Neural crest cell (in vitro differentiated cells): ENCODE results near the gene OSER1. TPM values are rescaled to one million over a fixed set of nuclear protein-coding genes. Genes with fewer than 3 reads are reported as not detected.

ENCODE experiments used
- DNase-seq: peaks from one replicate; pipeline ENCODE4 v3.0.0; 2021; ENCODE audit warnings: low read depth, mixed read lengths, low spot score
- H3K27ac Mint-ChIP-seq: one replicate; pipeline ENCODE4 v1.8.0; 2021; ENCODE audit warnings: mild to moderate bottlenecking, mixed read lengths; ENCODE audit not compliant: unreplicated experiment
- H3K27me3 Mint-ChIP-seq: 2 replicates; pipeline ENCODE4 v1.8.0; 2021; ENCODE audit warnings: low read depth, mild to moderate bottlenecking, mixed read lengths
- H3K36me3 Mint-ChIP-seq: 2 replicates; pipeline ENCODE4 v1.8.0; 2021; ENCODE audit warnings: low read depth, mild to moderate bottlenecking, mixed read lengths
- H3K4me1 Mint-ChIP-seq: 2 replicates; pipeline ENCODE4 v1.8.0; 2021; ENCODE audit warnings: mixed read lengths
- H3K4me3 Mint-ChIP-seq: one replicate; pipeline ENCODE4 v1.8.0; 2021; ENCODE audit warnings: mild to moderate bottlenecking, mixed read lengths
- H3K9me3 Mint-ChIP-seq: 2 replicates; pipeline ENCODE4 v1.8.0; 2021; ENCODE audit warnings: mixed read lengths
- CTCF ChIP-seq: fragments of 200-600 bp; sonication (generic); conservative IDR thresholded peaks from 2 replicates; pipeline ENCODE4 v1.5.0; 2021; ENCODE audit warnings: antibody characterized with exemption, mild to moderate bottlenecking
- total RNA-seq: library from RNA; stranded (reverse); gene quantifications from 2 replicates; pipeline ENCODE4 v1.2.1, GENCODE V29; 2021

Gene OSER1
- total RNA-seq, 1 donor from 2014 or later: 26.6 TPM

- H3K27me3 Mint-ChIP-seq: no peaks in the 10 kb centered on the region
- no peak overlapping the region for H3K27ac Mint-ChIP-seq
- no peak for TF ChIP-seq CTCF
- no peak for DNase-seq
- H3K36me3 Mint-ChIP-seq: no peaks in the 10 kb centered on the region
- no peaks in the 10 kb centered on the region for H3K9me3 Mint-ChIP-seq
- H3K4me1 Mint-ChIP-seq: no peaks in the 10 kb centered on the region
- H3K4me3 Mint-ChIP-seq: no peak overlapping the region
Observed at GRCh38 chr20:44253528-44253927, 43.0 kb upstream of the OSER1 start.

GRCh38 chr20:44251284-44251683, 40.7 kb upstream of the OSER1 start:
- no peak for DNase-seq
- no peaks in the 10 kb centered on the region for H3K9me3 Mint-ChIP-seq
- H3K4me3 Mint-ChIP-seq: no peak overlapping the region
- peaks cover 15% of the 10 kb centered on the region for H3K27me3 Mint-ChIP-seq
- peaks cover 12% of the 10 kb centered on the region for H3K4me1 Mint-ChIP-seq
- no peak for TF ChIP-seq CTCF
- H3K27ac Mint-ChIP-seq: no peak overlapping the region
- H3K36me3 Mint-ChIP-seq: no peaks in the 10 kb centered on the region

- Mint-ChIP-seq H3K27me3 (peaks cover 36% of the 10 kb centered on the region), H3K27ac (no peak overlapping the region), H3K4me3 (peak overlapping the region; percentile 88), H3K36me3 (no peaks in the 10 kb centered on the region), H3K9me3 (no peaks in the 10 kb centered on the region), H3K4me1 (peaks cover 12% of the 10 kb centered on the region)
- no peak for DNase-seq
- TF ChIP-seq CTCF: no peak
Observed at GRCh38 chr20:44248410-44248759, 37.8 kb upstream of the OSER1 start.

GRCh38 chr20:44247586-44248409, 37.2 kb upstream of the OSER1 start:
- peaks cover 12% of the 10 kb centered on the region for H3K4me1 Mint-ChIP-seq
- H3K27ac Mint-ChIP-seq: peak overlapping the region; percentile 75
- no peaks in the 10 kb centered on the region for H3K9me3 Mint-ChIP-seq
- peak; percentile 64 for TF ChIP-seq CTCF
- H3K27me3 Mint-ChIP-seq: peaks cover 38% of the 10 kb centered on the region
- peak; percentile 73 for DNase-seq
- H3K36me3 Mint-ChIP-seq: no peaks in the 10 kb centered on the region
- peak overlapping the region; percentile 88 for H3K4me3 Mint-ChIP-seq

- Mint-ChIP-seq H3K4me3 (peak within 1 kb of the TSS; percentile 88), H3K27ac (peak within 1 kb of the TSS; percentile 75), H3K9me3 (no peaks in the 10 kb centered on the region), H3K4me1 (peaks cover 12% of the 10 kb centered on the region), H3K36me3 (no peaks in the 10 kb centered on the region), H3K27me3 (peaks cover 40% of the 10 kb centered on the region)
- DNase-seq: peak; percentile 51
- no peak for TF ChIP-seq CTCF
Observed at GRCh38 chr20:44247131-44247571, 36.6 kb upstream of the OSER1 start, which contains the start of gene GDAP1L1. GDAP1L1 (plus strand) TSS chr20:44247308; CDS start chr20:44247335, 27 bp downstream.
